Activated naive CD8-positive, alpha-beta T cell treated with anti-CD3 and anti-CD28 coated beads for 36 hours (primary cell): ENCODE measurements around the gene PCSK9. TPM values are rescaled to one million over a fixed set of nuclear protein-coding genes. Genes with fewer than 3 reads are reported as not detected.

ENCODE experiments used
- DNase-seq: peaks from one replicate; pipeline ENCODE4 v3.0.0; 2021
- H3K27ac Mint-ChIP-seq: one replicate; pipeline ENCODE4 v1.8.0; 2022; ENCODE audit warnings: mild to moderate bottlenecking, moderate library complexity, mixed read lengths
- H3K27me3 Mint-ChIP-seq: one replicate; pipeline ENCODE4 v1.8.0; 2022; ENCODE audit warnings: mild to moderate bottlenecking, mixed read lengths
- H3K36me3 Mint-ChIP-seq: one replicate; pipeline ENCODE4 v1.8.0; 2021; ENCODE audit warnings: mild to moderate bottlenecking, mixed read lengths
- H3K4me1 Mint-ChIP-seq: one replicate; pipeline ENCODE4 v1.8.0; 2021; ENCODE audit warnings: mixed read lengths
- H3K4me3 Mint-ChIP-seq: one replicate; pipeline ENCODE4 v1.8.0; 2022; ENCODE audit warnings: mild to moderate bottlenecking, moderate library complexity, mixed read lengths
- H3K9me3 Mint-ChIP-seq: one replicate; pipeline ENCODE4 v1.8.0; 2022; ENCODE audit warnings: mixed read lengths
- total RNA-seq, 2 experiments: library from RNA; stranded (reverse); gene quantifications; one replicate each; pipeline ENCODE4 v1.2.3, GENCODE V29; 2021

PCSK9 gene
- total RNA-seq, 2 experiments from 2014 or later, result not detected

DNA sequence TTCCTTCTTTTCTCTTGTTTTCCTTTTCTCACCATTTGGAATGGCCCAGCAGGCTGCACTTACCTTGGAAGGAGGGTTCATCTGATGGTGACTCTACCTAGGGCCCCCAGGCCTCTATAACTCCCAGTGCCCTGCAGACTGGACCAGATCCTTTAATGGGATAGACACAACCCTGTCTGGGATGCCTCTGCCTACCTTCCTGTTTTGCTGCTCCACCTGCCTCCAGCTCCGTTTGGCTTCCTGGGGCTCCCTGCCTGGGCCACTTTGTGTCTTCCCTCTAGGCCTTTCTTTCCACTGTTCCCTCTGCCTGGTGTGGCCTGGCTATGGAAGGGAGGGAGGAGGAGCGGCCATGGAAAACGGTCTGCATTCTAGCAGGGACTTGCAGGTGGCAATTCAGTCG is 7.5 kb downstream of the PCSK9 start:
- no peak for DNase-seq
- no peak overlapping the region for H3K27ac Mint-ChIP-seq
- no peaks in the 10 kb centered on the region for H3K9me3 Mint-ChIP-seq
- H3K27me3 Mint-ChIP-seq, result peaks cover 7% of the 10 kb centered on the region
- H3K4me1 Mint-ChIP-seq, result no peaks in the 10 kb centered on the region
- no peaks in the 10 kb centered on the region for H3K36me3 Mint-ChIP-seq
- H3K4me3 Mint-ChIP-seq, result no peak overlapping the region

DNA sequence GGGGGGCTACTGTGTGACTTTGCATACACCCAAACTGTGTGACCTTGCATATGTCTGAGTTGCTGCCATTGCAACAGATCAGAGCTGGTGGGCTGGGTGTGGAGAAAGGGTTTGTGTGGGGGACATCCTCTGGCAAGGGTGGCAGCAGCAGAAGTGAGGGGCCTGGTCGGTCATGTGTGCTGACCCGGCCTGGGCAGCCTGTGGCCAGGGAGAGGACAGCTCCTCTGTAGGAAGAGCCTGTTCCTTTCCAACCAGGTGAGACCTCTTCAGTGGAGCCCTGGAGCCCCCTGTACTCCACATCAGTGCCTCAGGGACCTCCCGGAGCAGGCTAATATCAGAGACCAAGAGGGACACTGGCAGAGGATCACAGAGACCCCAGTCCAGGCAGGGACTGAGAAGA is 8.3 kb downstream of the PCSK9 start:
- Mint-ChIP-seq H3K27ac (no peak overlapping the region), H3K27me3 (no peaks in the 10 kb centered on the region), H3K4me3 (no peak overlapping the region), H3K36me3 (no peaks in the 10 kb centered on the region), H3K9me3 (no peaks in the 10 kb centered on the region), H3K4me1 (no peaks in the 10 kb centered on the region)
- DNase-seq, result no peak

DNA sequence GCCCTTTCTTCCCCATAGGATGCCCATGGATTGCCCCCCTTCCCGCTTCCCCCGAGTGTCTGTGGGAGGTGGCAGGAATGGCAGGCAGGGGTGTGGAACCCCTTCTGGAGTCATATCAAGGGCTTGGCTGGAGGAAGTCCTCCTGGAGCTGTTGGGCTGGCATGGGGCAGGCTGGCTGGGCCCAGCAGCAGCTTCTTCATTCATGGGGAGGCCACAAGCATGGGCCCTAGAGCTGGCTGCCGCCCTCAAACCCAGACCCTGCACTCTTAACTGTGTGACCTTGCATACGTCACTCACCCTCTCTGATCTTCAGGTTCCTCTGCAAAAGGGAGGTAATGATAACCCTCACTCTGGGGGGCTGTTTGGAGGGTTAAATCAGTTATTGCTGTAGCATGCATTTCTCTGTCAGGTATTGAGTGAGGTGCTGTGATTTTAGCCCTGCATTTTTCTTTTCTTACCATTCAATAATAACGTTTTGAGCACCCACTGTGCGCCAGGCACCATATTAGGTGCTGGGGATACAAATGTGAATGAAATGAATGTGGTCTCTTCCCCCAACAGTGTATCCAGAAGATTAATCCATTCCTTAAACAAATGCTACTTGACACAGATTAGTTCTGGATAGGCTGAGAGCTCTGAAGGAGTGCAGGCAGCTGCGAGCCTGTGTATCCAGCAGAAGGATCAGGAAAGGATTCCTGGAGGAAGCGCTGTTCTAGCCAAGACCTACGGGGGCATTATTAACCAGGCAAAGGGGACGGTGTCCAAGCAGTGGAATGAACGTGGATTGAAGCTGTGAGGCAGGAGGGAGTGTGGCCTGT is 9.3 kb downstream of the PCSK9 start:
- no peaks in the 10 kb centered on the region for H3K27me3 Mint-ChIP-seq
- no peak for DNase-seq
- H3K4me1 Mint-ChIP-seq, result no peaks in the 10 kb centered on the region
- no peak overlapping the region for H3K27ac Mint-ChIP-seq
- H3K9me3 Mint-ChIP-seq, result no peaks in the 10 kb centered on the region
- no peak overlapping the region for H3K4me3 Mint-ChIP-seq
- no peaks in the 10 kb centered on the region for H3K36me3 Mint-ChIP-seq

DNA sequence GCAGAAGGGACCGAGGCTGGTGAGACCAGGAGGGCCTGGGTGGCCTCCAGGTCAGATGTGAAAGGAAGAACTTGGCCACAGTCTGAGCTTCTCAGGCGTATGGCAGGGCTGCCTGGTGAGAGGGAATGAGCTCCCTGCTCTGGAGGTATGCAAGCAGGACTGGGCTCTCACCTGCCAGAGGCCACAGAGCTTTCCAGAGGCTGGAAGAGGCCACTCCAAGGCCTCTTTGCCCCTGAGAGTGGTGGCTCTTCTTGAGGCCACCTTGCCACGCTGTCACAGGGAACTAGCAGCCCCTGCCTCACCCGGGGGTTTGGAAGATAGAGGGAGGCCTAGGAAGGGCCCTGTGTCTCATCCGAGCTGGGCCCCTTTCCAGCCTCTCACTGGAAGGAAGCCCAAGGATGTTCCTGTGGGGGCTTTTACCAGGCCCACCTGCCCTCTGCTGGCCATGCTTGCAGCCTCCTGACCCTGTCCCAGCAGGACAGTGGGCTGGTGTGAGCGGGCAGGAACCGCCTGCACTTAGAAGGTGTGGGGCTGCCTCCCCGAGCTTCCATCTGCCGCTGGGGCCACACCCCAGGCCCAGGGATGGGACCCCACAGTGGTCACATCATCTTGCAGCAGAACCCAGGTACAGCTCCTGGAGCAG is 10.0 kb downstream of the PCSK9 start:
- Mint-ChIP-seq H3K36me3 (no peaks in the 10 kb centered on the region), H3K4me3 (no peak overlapping the region), H3K27ac (no peak overlapping the region), H3K27me3 (no peaks in the 10 kb centered on the region), H3K9me3 (no peaks in the 10 kb centered on the region), H3K4me1 (no peaks in the 10 kb centered on the region)
- no peak for DNase-seq

DNA sequence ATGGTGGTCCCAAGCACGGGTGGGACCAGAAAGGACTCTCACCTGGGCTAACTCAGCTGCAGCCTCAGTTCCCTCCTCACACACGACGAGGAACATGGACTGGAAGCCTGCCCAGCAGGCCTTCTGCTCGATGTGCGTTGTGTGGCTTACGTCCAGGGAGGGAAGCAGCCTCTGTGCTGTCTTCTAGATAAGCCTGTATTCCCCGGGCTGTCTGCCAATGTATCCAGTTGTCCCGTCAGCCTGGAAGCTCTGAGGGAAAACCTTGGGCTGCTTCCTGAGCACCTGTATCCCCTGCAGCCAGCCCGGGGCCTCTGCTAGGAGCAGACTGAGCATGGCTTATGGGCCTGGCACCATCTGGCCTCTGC is 10.5 kb downstream of the PCSK9 start:
- Mint-ChIP-seq H3K4me3 (no peak overlapping the region), H3K9me3 (no peaks in the 10 kb centered on the region), H3K4me1 (no peaks in the 10 kb centered on the region), H3K36me3 (no peaks in the 10 kb centered on the region), H3K27ac (no peak overlapping the region), H3K27me3 (no peaks in the 10 kb centered on the region)
- DNase-seq, result no peak

DNA sequence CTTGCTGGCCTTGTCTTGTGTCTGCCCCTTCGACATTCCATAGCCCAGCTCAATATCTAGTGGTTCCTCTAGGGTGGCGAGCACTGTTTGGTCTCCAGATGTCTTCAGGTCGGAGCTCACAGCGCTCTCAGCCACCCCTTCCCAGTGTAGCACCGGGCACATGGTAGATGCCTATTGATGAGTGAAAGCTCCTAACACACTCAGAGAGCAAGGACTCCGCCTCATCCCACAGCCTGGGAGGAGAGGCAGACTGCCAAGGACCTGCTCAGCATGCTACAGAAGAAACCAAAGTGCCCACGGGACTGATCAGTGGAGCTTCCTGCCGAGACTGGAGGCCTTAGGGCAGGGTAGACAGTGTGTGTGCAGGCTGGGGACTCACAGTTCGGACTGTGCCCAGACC is 10.9 kb downstream of the PCSK9 start:
- H3K27me3 Mint-ChIP-seq, result no peaks in the 10 kb centered on the region

DNA sequence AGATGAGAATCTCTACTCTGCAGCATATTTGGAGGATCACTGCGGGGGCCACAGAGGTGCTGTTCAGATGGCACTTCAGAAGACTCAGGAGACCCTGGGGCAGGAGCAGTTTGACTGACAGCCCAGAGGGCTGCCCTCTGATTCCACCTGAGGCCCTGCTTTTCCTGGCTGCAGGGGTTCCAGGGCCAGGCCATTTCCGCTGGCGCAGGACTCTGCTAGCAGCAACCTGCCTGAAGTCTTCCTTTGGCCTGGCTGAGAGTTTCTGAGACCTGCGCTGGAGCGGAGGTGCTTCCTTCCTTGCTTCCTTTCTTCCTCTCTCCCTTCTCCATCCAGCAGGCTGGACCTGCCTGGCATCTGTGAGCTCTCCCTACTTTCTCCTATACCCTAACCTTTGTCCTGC is 11.8 kb downstream of the PCSK9 start:
- no peak overlapping the region for H3K4me3 Mint-ChIP-seq
- H3K36me3 Mint-ChIP-seq, result no peaks in the 10 kb centered on the region
- H3K27me3 Mint-ChIP-seq, result no peaks in the 10 kb centered on the region
- no peak overlapping the region for H3K27ac Mint-ChIP-seq
- H3K9me3 Mint-ChIP-seq, result no peaks in the 10 kb centered on the region
- no peaks in the 10 kb centered on the region for H3K4me1 Mint-ChIP-seq
- DNase-seq, result no peak

More for the DNA sequence above, 10.9 kb downstream of the PCSK9 start:
- no peaks in the 10 kb centered on the region for H3K4me1 Mint-ChIP-seq
- no peak overlapping the region for H3K27ac Mint-ChIP-seq
- no peak overlapping the region for H3K4me3 Mint-ChIP-seq
- no peak for DNase-seq
- H3K36me3 Mint-ChIP-seq, result no peaks in the 10 kb centered on the region
- H3K9me3 Mint-ChIP-seq, result no peaks in the 10 kb centered on the region

DNA sequence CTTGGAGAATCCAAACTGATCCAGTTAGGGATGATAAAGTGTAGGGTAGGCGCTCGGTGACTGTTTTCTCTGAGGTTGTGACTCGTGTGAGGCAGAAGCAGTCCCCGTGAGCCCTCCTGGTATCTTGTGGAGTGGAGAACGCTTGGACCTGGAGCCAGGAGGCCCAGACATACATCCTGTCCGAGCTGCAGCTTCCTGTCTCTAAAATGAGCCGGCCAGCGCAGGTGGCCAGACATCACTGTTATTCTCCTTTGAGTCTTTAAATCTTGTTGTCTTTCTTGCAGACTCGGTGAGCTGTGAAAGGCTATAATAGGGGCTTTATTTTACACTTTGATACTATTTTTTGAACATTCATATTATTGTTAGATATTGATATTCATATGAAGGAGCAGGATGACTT is 12.3 kb downstream of the PCSK9 start:
- no peak overlapping the region for H3K27ac Mint-ChIP-seq
- H3K27me3 Mint-ChIP-seq, result no peaks in the 10 kb centered on the region
- DNase-seq, result no peak
- no peaks in the 10 kb centered on the region for H3K36me3 Mint-ChIP-seq
- H3K9me3 Mint-ChIP-seq, result no peaks in the 10 kb centered on the region
- H3K4me1 Mint-ChIP-seq, result no peaks in the 10 kb centered on the region
- H3K4me3 Mint-ChIP-seq, result no peak overlapping the region

DNA sequence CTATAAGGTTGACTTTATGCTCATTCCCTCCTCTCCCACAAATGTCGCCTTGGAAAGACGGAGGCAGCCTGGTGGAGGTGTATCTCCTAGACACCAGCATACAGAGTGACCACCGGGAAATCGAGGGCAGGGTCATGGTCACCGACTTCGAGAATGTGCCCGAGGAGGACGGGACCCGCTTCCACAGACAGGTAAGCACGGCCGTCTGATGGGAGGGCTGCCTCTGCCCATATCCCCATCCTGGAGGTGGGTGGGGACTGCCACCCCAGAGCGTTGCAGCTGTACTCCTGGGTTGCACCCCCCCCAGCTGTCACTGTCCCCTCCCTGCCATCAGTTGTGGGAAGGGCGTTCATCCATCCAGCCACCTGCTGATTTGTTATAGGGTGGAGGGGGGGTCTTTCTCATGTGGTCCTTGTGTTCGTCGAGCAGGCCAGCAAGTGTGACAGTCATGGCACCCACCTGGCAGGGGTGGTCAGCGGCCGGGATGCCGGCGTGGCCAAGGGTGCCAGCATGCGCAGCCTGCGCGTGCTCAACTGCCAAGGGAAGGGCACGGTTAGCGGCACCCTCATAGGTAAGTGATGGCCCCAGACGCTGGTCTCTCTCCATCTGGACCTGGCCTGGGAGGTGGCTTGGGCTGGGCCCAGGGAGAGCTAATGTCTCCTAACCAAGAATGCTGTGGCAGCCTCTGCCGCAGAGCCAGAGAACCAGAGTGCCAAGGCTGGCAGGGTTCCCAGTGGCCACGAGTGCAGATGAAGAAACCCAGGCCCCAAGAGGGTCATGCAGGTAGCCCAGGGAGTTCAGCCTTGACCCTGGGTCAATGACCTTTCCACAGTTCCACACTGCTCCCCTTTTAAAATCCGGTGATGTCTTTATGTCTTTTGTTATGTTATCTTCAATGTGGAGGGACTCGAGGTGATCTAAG is 13.1 kb downstream of the PCSK9 start:
- H3K4me1 Mint-ChIP-seq, result no peaks in the 10 kb centered on the region
- H3K27ac Mint-ChIP-seq, result no peak overlapping the region
- H3K4me3 Mint-ChIP-seq, result no peak overlapping the region
- no peaks in the 10 kb centered on the region for H3K27me3 Mint-ChIP-seq
- DNase-seq, result no peak
- no peaks in the 10 kb centered on the region for H3K36me3 Mint-ChIP-seq
- no peaks in the 10 kb centered on the region for H3K9me3 Mint-ChIP-seq

DNA sequence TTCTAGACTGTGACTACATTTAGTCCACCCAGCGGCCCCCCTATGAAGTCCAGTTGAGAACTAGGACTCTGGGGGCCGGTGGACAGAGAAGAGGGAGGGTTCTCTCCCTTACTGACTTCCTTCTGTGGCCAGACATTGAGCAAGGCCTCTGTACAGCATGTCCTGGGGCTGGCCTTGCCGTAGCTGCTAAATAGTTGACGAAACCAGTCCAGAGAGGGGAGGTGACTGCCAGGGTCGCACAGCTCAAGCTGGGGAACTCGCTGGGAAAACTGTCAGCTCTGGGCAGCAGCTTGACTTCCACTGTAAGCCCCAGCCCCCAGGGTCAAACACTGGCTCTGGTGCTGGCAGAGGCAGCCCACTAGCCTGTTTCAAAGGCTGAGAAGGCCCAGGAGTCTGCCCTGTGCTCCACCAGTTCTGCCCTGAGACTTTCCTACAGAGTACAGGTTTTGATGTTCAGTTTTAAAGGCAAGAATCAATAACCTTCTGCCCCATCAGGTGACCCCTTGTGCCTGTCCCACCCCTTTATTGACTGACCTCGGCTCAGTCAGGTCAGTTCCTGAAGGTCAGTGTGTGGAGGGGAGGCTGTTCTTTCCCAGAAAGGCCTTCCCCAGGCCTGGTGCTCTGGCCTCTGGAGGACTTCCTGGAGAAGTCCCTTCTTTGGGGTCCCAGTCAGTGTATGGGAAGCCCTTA is 14.1 kb downstream of the PCSK9 start:
- H3K9me3 Mint-ChIP-seq, result no peaks in the 10 kb centered on the region
- no peaks in the 10 kb centered on the region for H3K4me1 Mint-ChIP-seq
- no peak for DNase-seq
- no peaks in the 10 kb centered on the region for H3K27me3 Mint-ChIP-seq
- H3K36me3 Mint-ChIP-seq, result no peaks in the 10 kb centered on the region
- no peak overlapping the region for H3K27ac Mint-ChIP-seq
- H3K4me3 Mint-ChIP-seq, result no peak overlapping the region

DNA sequence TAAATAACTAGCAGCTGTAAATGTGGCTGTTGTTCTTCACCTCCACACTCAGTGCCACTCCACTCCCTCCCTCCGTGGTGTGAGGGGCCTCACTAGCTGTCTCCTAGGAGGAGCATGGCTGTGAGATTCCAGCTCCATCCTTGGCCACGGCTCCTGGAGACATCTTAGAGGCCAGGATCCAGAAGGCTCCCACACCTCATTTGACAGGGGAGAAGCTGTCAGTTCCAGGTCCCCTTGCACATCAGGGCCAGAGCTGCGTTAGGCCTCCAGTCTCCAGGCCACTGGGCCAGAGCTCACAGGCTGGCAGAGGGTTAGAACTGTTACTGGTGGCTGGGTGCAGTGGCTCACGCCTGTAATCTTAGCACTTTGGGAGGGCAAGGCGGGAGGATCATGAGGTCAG is 15.0 kb downstream of the PCSK9 start:
- Mint-ChIP-seq H3K27ac (no peak overlapping the region), H3K27me3 (no peaks in the 10 kb centered on the region), H3K4me1 (no peaks in the 10 kb centered on the region), H3K4me3 (no peak overlapping the region), H3K9me3 (no peaks in the 10 kb centered on the region), H3K36me3 (no peaks in the 10 kb centered on the region)
- DNase-seq, result no peak

DNA sequence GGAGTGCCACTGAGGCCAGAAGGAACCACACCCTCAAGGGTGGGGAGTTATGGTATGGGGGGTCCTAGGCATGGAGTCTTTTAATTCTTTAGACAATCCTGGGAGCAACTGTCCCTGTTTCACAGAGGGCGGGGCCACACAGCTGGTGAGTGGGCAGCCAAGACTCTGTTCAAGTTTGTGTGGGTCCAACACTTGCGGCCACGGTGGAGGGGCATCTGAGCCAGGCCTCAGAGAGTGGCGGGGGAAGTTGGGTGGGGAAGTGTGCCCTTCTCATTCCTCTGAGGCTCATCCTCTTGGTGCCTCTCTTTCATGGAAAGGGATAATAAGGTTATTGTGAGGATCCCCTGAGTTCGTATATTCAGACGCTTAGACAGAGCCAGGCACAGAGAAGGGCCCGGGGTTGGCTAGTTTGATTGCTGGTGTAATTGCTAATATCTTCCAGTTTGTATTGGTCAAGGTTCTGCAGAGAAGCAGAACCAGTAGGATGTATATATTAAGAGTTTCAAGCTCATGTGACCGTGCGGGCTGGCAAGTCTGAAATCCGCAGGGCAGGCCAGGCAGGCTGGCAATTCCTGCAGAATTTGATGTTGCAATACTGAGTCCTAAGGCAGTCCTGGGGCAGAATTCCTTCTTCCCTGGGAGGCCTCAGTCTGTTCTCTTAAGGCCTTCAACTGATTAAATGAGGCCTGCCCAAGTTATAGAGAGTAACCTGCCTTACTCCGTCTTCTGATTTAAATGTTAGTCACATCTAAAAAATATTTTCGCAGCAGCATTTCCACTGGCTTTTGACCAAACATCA is 15.9 kb downstream of the PCSK9 start:
- Mint-ChIP-seq H3K9me3 (no peaks in the 10 kb centered on the region), H3K27ac (no peak overlapping the region), H3K4me3 (no peak overlapping the region), H3K36me3 (no peaks in the 10 kb centered on the region), H3K27me3 (no peaks in the 10 kb centered on the region), H3K4me1 (no peaks in the 10 kb centered on the region)
- no peak for DNase-seq

DNA sequence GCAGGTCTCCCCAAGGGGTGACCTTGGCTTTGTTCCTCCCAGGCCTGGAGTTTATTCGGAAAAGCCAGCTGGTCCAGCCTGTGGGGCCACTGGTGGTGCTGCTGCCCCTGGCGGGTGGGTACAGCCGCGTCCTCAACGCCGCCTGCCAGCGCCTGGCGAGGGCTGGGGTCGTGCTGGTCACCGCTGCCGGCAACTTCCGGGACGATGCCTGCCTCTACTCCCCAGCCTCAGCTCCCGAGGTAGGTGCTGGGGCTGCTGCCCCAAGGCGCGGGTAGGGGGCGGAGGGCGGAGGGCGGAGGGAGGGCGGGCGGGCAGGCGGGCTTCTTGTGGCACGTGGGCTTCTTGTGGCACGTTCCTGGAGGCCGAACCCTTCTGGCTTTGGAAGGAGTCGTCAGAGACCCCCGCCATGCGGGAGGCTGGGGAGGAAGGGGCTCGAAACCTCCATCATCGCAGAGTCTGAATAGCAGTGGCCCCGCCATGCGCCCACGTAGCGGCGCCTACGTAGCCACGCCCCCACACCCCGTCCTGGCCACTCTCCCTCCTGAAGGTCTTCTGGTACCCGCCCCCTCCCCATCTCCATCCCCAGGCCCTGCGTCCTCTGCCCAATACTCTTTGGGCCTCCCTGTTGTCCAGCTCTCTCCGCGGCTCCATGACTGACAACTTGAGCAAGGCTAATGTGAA is 16.7 kb downstream of the PCSK9 start:
- Mint-ChIP-seq H3K36me3 (no peaks in the 10 kb centered on the region), H3K4me1 (peaks cover 3% of the 10 kb centered on the region), H3K27me3 (no peaks in the 10 kb centered on the region), H3K4me3 (no peak overlapping the region), H3K9me3 (no peaks in the 10 kb centered on the region), H3K27ac (no peak overlapping the region)
- DNase-seq, result no peak

DNA sequence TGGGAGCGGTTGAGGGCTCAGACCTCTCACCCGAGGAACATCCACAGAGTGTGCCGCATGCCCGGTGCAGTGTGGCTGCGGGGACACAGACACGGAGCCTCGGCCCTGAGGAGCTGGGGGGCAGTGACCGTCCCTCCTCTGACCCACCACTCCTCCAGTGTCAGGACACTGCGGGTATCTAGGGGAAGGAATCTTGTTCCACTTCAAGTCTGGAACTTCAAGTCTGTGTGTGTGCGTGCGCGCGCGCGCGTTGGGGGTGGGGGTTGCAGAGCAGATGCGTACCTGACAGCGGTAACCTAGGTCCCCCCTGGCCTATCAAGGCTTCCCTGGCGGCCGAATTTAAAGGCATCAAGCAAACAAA is 17.3 kb downstream of the PCSK9 start:
- Mint-ChIP-seq H3K4me3 (no peak overlapping the region), H3K27ac (no peak overlapping the region), H3K9me3 (no peaks in the 10 kb centered on the region), H3K36me3 (no peaks in the 10 kb centered on the region), H3K4me1 (peaks cover 3% of the 10 kb centered on the region), H3K27me3 (no peaks in the 10 kb centered on the region)
- DNase-seq, result no peak
